SK-N-SH (cell line): ENCODE results near the gene VPS35. TPM values are rescaled to one million over a fixed set of nuclear protein-coding genes. Genes with fewer than 3 reads are reported as not detected.
"Not testable (repeated sequence)": the region's sequence is repeated elsewhere in the genome, so short reads cannot be mapped to it uniquely, and the experiment has no call there.

Source experiments
- CTCF ChIA-PET: fragments of 300-600, 350-600 bp; formaldehyde crosslinking; extraction: SDS; loops from one replicate; lab custom pipeline; 2021; lab: Yijun Ruan, JAX
- POLR2A ChIA-PET: fragments of 350-600 bp; sonication (Branson Sonifier 250); formaldehyde crosslinking; extraction: SDS; loops from one replicate; lab custom pipeline; 2020; ENCODE audit warnings: antibody characterized with exemption, inconsistent platforms; lab: Yijun Ruan, JAX
- DNase-seq: peaks from one replicate; pipeline ENCODE4 v3.0.0; 2012
- H2AFZ ChIP-seq: fragments of 200-600 bp; sonication (generic); 2 replicates; pipeline ENCODE4 v1.8.1; 2016; ENCODE audit warnings: antibody characterized with exemption, mild to moderate bottlenecking, low read depth
- H3F3A ChIP-seq: fragments of 200-600 bp; sonication (generic); replicated peaks from 2 replicates; pipeline ENCODE3; 2016; ENCODE audit warnings: antibody characterized with exemption, mild to moderate bottlenecking; ENCODE audit not compliant: insufficient read depth
- H3K27ac ChIP-seq, 2 experiments: fragments of 200-500 bp in 1 of 2; fragments of 200-600 bp in 1 of 2; sonication (Bioruptor generic) in 1 of 2; sonication (generic), shearing (Covaris generic) in 1 of 2; 2 replicates each; pipeline versions ENCODE4 v1.5.1 to v1.6.1; 2014 to 2016; ENCODE audit warnings: low read depth in 2 of 2, inconsistent platforms in 1 of 2, low read length in 1 of 2, mild to moderate bottlenecking in 1 of 2, mixed read lengths in 1 of 2
- H3K27me3 ChIP-seq: fragments of 200-600 bp; sonication (generic), shearing (Covaris generic); 2 replicates; pipeline ENCODE4 v1.6.1; 2016; ENCODE audit warnings: mixed run types; ENCODE audit not compliant: insufficient read depth
- H3K36me3 ChIP-seq, 2 experiments: fragments of 200-500 bp in 1 of 2; fragments of 200-600 bp in 1 of 2; sonication (Bioruptor generic) in 1 of 2; sonication (generic) in 1 of 2; replicated peaks in 1 of 2; 2 replicates each; pipeline versions ENCODE3 to v1.5.1; 2014 to 2016; ENCODE audit warnings: low read length in 1 of 2, mild to moderate bottlenecking in 1 of 2; ENCODE audit not compliant: insufficient read depth in 2 of 2, control insufficient read depth in 1 of 2
- H3K4me1 ChIP-seq, 2 experiments: fragments of 200-500 bp in 1 of 2; fragments of 200-600 bp in 1 of 2; sonication (Bioruptor generic) in 1 of 2; sonication (generic), shearing (Covaris generic) in 1 of 2; 2 replicates each; pipeline versions ENCODE4 v1.5.1 to v1.6.1; 2014 to 2016; ENCODE audit warnings: low read depth in 1 of 2, low read length in 1 of 2, mixed run types in 1 of 2; ENCODE audit not compliant: insufficient read depth in 2 of 2, control insufficient read depth in 1 of 2
- H3K4me2 ChIP-seq: fragments of 200-600 bp; sonication (generic), shearing (Covaris generic); 2 replicates; pipeline ENCODE4 v1.6.1; 2017; ENCODE audit warnings: mixed run types
- H3K4me3 ChIP-seq, 2 experiments: fragments of 200-500 bp in 1 of 2; fragments of 200-600 bp in 1 of 2; sonication (Bioruptor generic) in 1 of 2; sonication (generic), shearing (Covaris generic) in 1 of 2; 2 replicates each; pipeline versions ENCODE4 v1.5.1 to v1.8.1; 2014 to 2016; ENCODE audit warnings: low read depth in 2 of 2, inconsistent platforms in 1 of 2, low read length in 1 of 2, mild to moderate bottlenecking in 1 of 2, mixed read lengths in 1 of 2, moderate library complexity in 1 of 2
- H3K79me2 ChIP-seq: fragments of 200-600 bp; sonication (generic); 2 replicates; pipeline ENCODE4 v1.8.1; 2017; ENCODE audit warnings: mild to moderate bottlenecking; ENCODE audit not compliant: insufficient read depth
- H3K9ac ChIP-seq: fragments of 200-600 bp; sonication (generic); 2 replicates; pipeline ENCODE4 v1.6.1; 2017; ENCODE audit warnings: mixed run types
- H3K9me2 ChIP-seq: fragments of 200-600 bp; sonication (generic); 2 replicates; pipeline ENCODE4 v1.6.1; 2017; ENCODE audit warnings: mixed run types
- H3K9me3 ChIP-seq: fragments of 200-600 bp; sonication (generic); 2 replicates; pipeline ENCODE4 v1.6.1; 2017; ENCODE audit warnings: mixed run types, mild to moderate bottlenecking, moderate library complexity
- H4K20me1 ChIP-seq: fragments of 200-600 bp; sonication (generic); 2 replicates; pipeline ENCODE4 v1.6.1; 2017; ENCODE audit warnings: mild to moderate bottlenecking, mixed run types; ENCODE audit not compliant: insufficient read depth
- CHD2 ChIP-seq: fragments of 150-350 bp; IDR thresholded peaks from 2 replicates; pipeline ENCODE4 v1.6.1; 2018; ENCODE audit warnings: low read length; ENCODE audit not compliant: partially characterized antibody
- CTCF ChIP-seq: fragments of 200-600 bp; sonication (generic); IDR thresholded peaks from 2 replicates; pipeline ENCODE4 v1.6.1; 2017; ENCODE audit warnings: antibody characterized with exemption, mild to moderate bottlenecking, moderate library complexity
- ELF1 ChIP-seq: IDR thresholded peaks from 2 replicates; pipeline ENCODE4 v1.4.0; 2012
- EP300 ChIP-seq, 2 experiments: IDR thresholded peaks; 2 replicates each; pipeline versions ENCODE4 v1.4.0 to v1.6.1; 2012; ENCODE audit warnings: borderline replicate concordance in 1 of 2, low read depth in 1 of 2, low read length in 1 of 2
- FOXJ3 ChIP-seq: sonication (generic); formaldehyde crosslinking; IDR thresholded peaks from 2 replicates; pipeline ENCODE4 v1.5.1; 2020; ENCODE audit warnings: mild to moderate bottlenecking, missing genetic modification reagents
- JUND ChIP-seq: IDR thresholded peaks from 2 replicates; pipeline ENCODE4 v1.4.0; 2012
- MXI1 ChIP-seq: IDR thresholded peaks from 2 replicates; pipeline ENCODE4 v1.6.1; 2012; ENCODE audit warnings: mild to moderate bottlenecking, low read depth, low read length, improper control_type of control experiment
- PBX3 ChIP-seq: IDR thresholded peaks from 2 replicates; pipeline ENCODE4; 2012
- RAD21 ChIP-seq: IDR thresholded peaks from 2 replicates; pipeline ENCODE4 v1.6.1; 2012; ENCODE audit warnings: mild to moderate bottlenecking, low read length
- RFX5 ChIP-seq: IDR thresholded peaks from 2 replicates; pipeline ENCODE4 v1.6.1; 2012; ENCODE audit warnings: mild to moderate bottlenecking, improper control_type of control experiment, low read length
- RXRA ChIP-seq: IDR thresholded peaks from 2 replicates; pipeline ENCODE4 v1.4.0; 2012; ENCODE audit warnings: low read depth, mild to moderate bottlenecking, borderline replicate concordance
- SMC3 ChIP-seq: IDR thresholded peaks from 2 replicates; pipeline ENCODE4 v1.6.1; 2012; ENCODE audit warnings: low read depth, low read length, improper control_type of control experiment
- YY1 ChIP-seq: IDR thresholded peaks from 2 replicates; pipeline ENCODE4 v1.4.0; 2012; ENCODE audit warnings: low read depth, mild to moderate bottlenecking
- ZBTB33 ChIP-seq: IDR thresholded peaks from 2 replicates; pipeline ENCODE4 v1.4.0; 2012; ENCODE audit warnings: low read depth, borderline replicate concordance
- WGBS: methylation state at CpG from one replicate; pipeline ENCODE4 v1.1.6; 2017; ENCODE audit warnings: low lambda C conversion rate; 5-methylcytosine and 5-hydroxymethylcytosine counted together
- polyA plus RNA-seq, 3 experiments: library from polyadenylated mRNA; depleted of rRNA; stranded (reverse); fragments of >200 nt; gene quantifications; 2 replicates each; pipeline ENCODE4 v1.2.3, GENCODE V29; 2012

The VPS35 gene
- polyA plus RNA-seq, 1 of the 3 experiments (the other 2 are of a cell fraction): 17.5 TPM

GRCh38 chr16:46629331-46630219 lies 59.4 kb downstream of the VPS35 start:
- no peaks in the 10 kb centered on the region for H3K27me3 ChIP-seq
- peak overlapping the region; percentile 44; the same call in 1 of the 2 replicates for H3K4me2 ChIP-seq
- H3K79me2 ChIP-seq: no peaks in the 10 kb centered on the region
- H3K9ac ChIP-seq: no peak overlapping the region
- peak; percentile 56 for TF ChIP-seq CTCF
- TF ChIP-seq YY1: no peak
- 0 out of 2 replicates have a peak, but pooled peaks have one; percentile 7 for TF ChIP-seq PBX3
- TF ChIP-seq RAD21: peak; percentile 40
- peak; percentile 24 for TF ChIP-seq SMC3
- no peak overlapping the region for H3K4me3 ChIP-seq
- POLR2A ChIA-PET: no interaction called here
- no peaks in the 10 kb centered on the region for H3F3A ChIP-seq
- no peak overlapping the region for H3K27ac ChIP-seq
- WGBS: 56% methylated on average over 10 of the region's 10 CpGs
- H3K4me1 ChIP-seq: peaks cover 0 to 3% of the 10 kb centered on the region in 2 experiments; a peak in 1 of 4 replicates
- H2AFZ ChIP-seq: peak overlapping the region; percentile 84
- H3K9me2 ChIP-seq: no peaks in the 10 kb centered on the region
- H4K20me1 ChIP-seq: no peaks in the 10 kb centered on the region
- peak; percentile 56 for DNase-seq
- H3K9me3 ChIP-seq: no peaks in the 10 kb centered on the region
- no peaks in the 10 kb centered on the region for H3K36me3 ChIP-seq
- CTCF ChIA-PET: interaction anchor here (1.1 to 1.6 kb wide), 5 partner anchors 12 to 185 kb away, joined by 3 to 5 read pairs (median 3); no protein-coding TSS in a partner anchor

- H3K27ac ChIP-seq: no peak overlapping the region
- no peak overlapping the region for H3K9ac ChIP-seq
- no peak overlapping the region for H2AFZ ChIP-seq
- H3K79me2 ChIP-seq: no peaks in the 10 kb centered on the region
- H3K4me2 ChIP-seq: no peak overlapping the region
- no peaks in the 10 kb centered on the region for H3K9me2 ChIP-seq
- H3F3A ChIP-seq: no peaks in the 10 kb centered on the region
- no peak overlapping the region for H3K4me3 ChIP-seq
- WGBS: 82% methylated on average over 5 of the region's 5 CpGs
- no peaks in the 10 kb centered on the region for H3K27me3 ChIP-seq
- no peak for DNase-seq
- no peaks in the 10 kb centered on the region for H4K20me1 ChIP-seq
- no peaks in the 10 kb centered on the region for H3K9me3 ChIP-seq
- TF ChIP-seq MXI1: no peak
- TF ChIP-seq ZBTB33: no peak
- TF ChIP-seq ELF1: no peak
- no peak for TF ChIP-seq FOXJ3 (CRISPR knock-in tag)
- no peak for TF ChIP-seq SMC3
- no peak for TF ChIP-seq JUND
- TF ChIP-seq RXRA: no peak
- no peak for TF ChIP-seq RFX5
- no peak for TF ChIP-seq EP300 (IDR thresholded peaks at IDR 0.05; ENCODE audit: borderline replicate concordance in 1 of 2, low read depth in 1 of 2, low read length in 1 of 2)
- no peak for TF ChIP-seq CHD2
- POLR2A ChIA-PET: no interaction called here
- CTCF ChIA-PET: no interaction called here
- no peaks in the 10 kb centered on the region for H3K36me3 ChIP-seq
- peaks cover 0 to 3% of the 10 kb centered on the region in 2 experiments; a peak in 1 of 4 replicates for H3K4me1 ChIP-seq
Observed at GRCh38 chr16:46627746-46628145, 61.2 kb downstream of the VPS35 start.

- H3K4me1 ChIP-seq, H3K36me3 ChIP-seq, DNase-seq, H3K9me2 ChIP-seq, H2AFZ ChIP-seq, H3K79me2 ChIP-seq, H3K9ac ChIP-seq, POLR2A ChIA-PET, CTCF ChIA-PET, H3K9me3 ChIP-seq, H3K4me3 ChIP-seq, H3F3A ChIP-seq, H3K4me2 ChIP-seq, H3K27ac ChIP-seq, H4K20me1 ChIP-seq, H3K27me3 ChIP-seq: not testable (repeated sequence)
- WGBS: 91% methylated on average over 17 of the region's 22 CpGs
Observed at GRCh38 chr16:46626681-46627080, 62.3 kb downstream of the VPS35 start.
